Motor neuron (in vitro differentiated cells): Measurements from ENCODE around the gene SPIN4. TPM values are rescaled to one million over a fixed set of nuclear protein-coding genes. Genes with fewer than 3 reads are reported as not detected.
A peak's percentile ranks its signal among the peaks of the same experiment; 100 is the strongest.
"Not testable (repeated sequence)": the region's sequence is repeated elsewhere in the genome, so short reads cannot be mapped to it uniquely, and the experiment has no call there.

Source experiments
- ATAC-seq, 8 experiments: fragments of 200-7000 bp; cut with Tn5 transposase; replicated peaks in 6 of 8; 2 replicates each; pipeline ENCODE4 v1.8.0; 2021; ENCODE audit warnings: mild to moderate bottlenecking in 8 of 8, moderate library complexity in 8 of 8
- H3K27ac ChIP-seq, 2 donors: fragments of 250-450 bp; sonication (Bioruptor Pico); 2 replicates each; pipeline ENCODE4 v1.9.0; 2021; ENCODE audit warnings: antibody characterized with exemption in 2 of 2, mild to moderate bottlenecking in 2 of 2, moderate library complexity in 1 of 2
- H3K4me1 ChIP-seq, 2 donors: fragments of 250-450 bp; sonication (Bioruptor Pico); replicated peaks in 1 of 2; 2 replicates each; pipeline ENCODE4 v1.6.1; 2021; ENCODE audit warnings: antibody characterized with exemption in 2 of 2, mild to moderate bottlenecking in 2 of 2, moderate library complexity in 1 of 2
- H3K4me3 ChIP-seq, 5 donors: fragments of 250-450 bp; sonication (Bioruptor Pico); 2 replicates each; pipeline ENCODE4 v1.9.0; 2021; ENCODE audit warnings: antibody characterized with exemption in 5 of 5, mild to moderate bottlenecking in 5 of 5, moderate library complexity in 4 of 5
- WGBS, 10 experiments: fragments of 450-650 bp; shearing (Covaris generic); methylation state at CpG; one replicate each; pipeline ENCODE4 v1.0.0; 2022; 5-methylcytosine and 5-hydroxymethylcytosine counted together
- in situ Hi-C, 9 experiments: fragments of 400-800 bp; cut with MboI; loops; one replicate each; pipeline ENCODE4 v1.15.0; 2021; ENCODE audit warnings: low sequenced_read_pairs in 9 of 9, low pct_unique_long_range_greater_than_20kb in 2 of 9; ENCODE audit not compliant: unreplicated experiment in 9 of 9
- total RNA-seq, 8 experiments: library from RNA; unstranded; fragments of 300-600 nt; gene quantifications; 2 replicates each; pipeline versions ENCODE4 v1.2.3 to v1.2.4, GENCODE V29; 2022

Gene SPIN4
- 10 to 100 TPM in 2 of 8 experiments, 1 to 10 TPM in 6; 5.1 to 13.2 (median 7.3) TPM for total RNA-seq

GRCh38 chrX:63350941-63351616 lies at the start of gene SPIN4:
Gene SPIN4 (minus strand): TSS chrX:63351332. CDS start chrX:63350819, 513 bp downstream.
- Histone ChIP-seq H3K4me3 (peak within 1 kb of the TSS; percentile 47 to 93 (median 62)), H3K4me1 (no peaks in the 10 kb centered on the region), H3K27ac (peak within 1 kb of the TSS; percentile 78 to 80)
- in situ Hi-C loops = no loop called here
- WGBS, 10 experiments = 0 to 7% (median 0%) methylated on average over 1 to 3 of the region's 58 CpGs; no CpG with 5 or more reads in 7 of the 10 experiments
- ATAC-seq = peak; percentile 92 to 98 (median 97)

- Histone ChIP-seq H3K4me3 (no peak overlapping the region), H3K27ac (no peak overlapping the region), H3K4me1 (no peaks in the 10 kb centered on the region)
- no peak for ATAC-seq
- in situ Hi-C loops = no loop called here
Observed at GRCh38 chrX:63400340-63400739, 49.2 kb upstream of the SPIN4 start.

GRCh38 chrX:63394872-63395271 lies 43.7 kb upstream of the SPIN4 start:
- ATAC-seq = no peak

GRCh38 chrX:63393094-63393493 lies 42.0 kb upstream of the SPIN4 start:
- in situ Hi-C loops, H3K4me3 ChIP-seq, H3K4me1 ChIP-seq, H3K27ac ChIP-seq, ATAC-seq: not testable (repeated sequence)
- WGBS, 10 experiments = no CpG with 5 or more reads among the region's 24 CpGs

More at GRCh38 chrX:63394872-63395271, 43.7 kb upstream of the SPIN4 start:
- no peak overlapping the region for H3K4me3 ChIP-seq
- H3K4me1 ChIP-seq = no peaks in the 10 kb centered on the region
- H3K27ac ChIP-seq = no peak overlapping the region
- WGBS, 10 experiments = 21 to 60% (median 50%) methylated on average over 1 to 2 of the region's 2 CpGs; no CpG with 5 or more reads in 7 of the 10 experiments
- in situ Hi-C loops = no loop called here

GRCh38 chrX:63387411-63387810 lies 36.3 kb upstream of the SPIN4 start:
- Histone ChIP-seq H3K27ac (no peak overlapping the region), H3K4me1 (no peaks in the 10 kb centered on the region), H3K4me3 (no peak overlapping the region)
- in situ Hi-C loops = no loop called here
- no peak for ATAC-seq
- 53% methylated on average over 3 of the region's 3 CpGs; no CpG with 5 or more reads in 9 of the 10 experiments for WGBS, 10 experiments

GRCh38 chrX:63384263-63384662 lies 33.1 kb upstream of the SPIN4 start:
- H3K4me1 ChIP-seq, H3K4me3 ChIP-seq, in situ Hi-C loops, H3K27ac ChIP-seq: not testable (repeated sequence)
- peak in 2 of 8 experiments; percentile 50 to 53 for ATAC-seq

GRCh38 chrX:63373012-63373411 lies 21.9 kb upstream of the SPIN4 start:
- H3K4me3 ChIP-seq, ATAC-seq, H3K27ac ChIP-seq, in situ Hi-C loops, H3K4me1 ChIP-seq: not testable (repeated sequence)
- WGBS, 10 experiments = 67 to 93% (median 80%) methylated on average over 1 to 2 of the region's 3 CpGs; no CpG with 5 or more reads in 7 of the 10 experiments

GRCh38 chrX:63367699-63368098 lies 16.6 kb upstream of the SPIN4 start:
- H3K4me3 ChIP-seq, ATAC-seq, in situ Hi-C loops, H3K27ac ChIP-seq, H3K4me1 ChIP-seq: not testable (repeated sequence)
- WGBS, 10 experiments = 20% methylated on average over 1 of the region's 5 CpGs; no CpG with 5 or more reads in 9 of the 10 experiments

GRCh38 chrX:63363788-63364187 lies 12.7 kb upstream of the SPIN4 start:
- no peak for ATAC-seq
- 20 to 80% (median 60%) methylated on average over 1 to 4 of the region's 4 CpGs; no CpG with 5 or more reads in 5 of the 10 experiments for WGBS, 10 experiments
- in situ Hi-C loops = no loop called here
- Histone ChIP-seq H3K4me3 (no peak overlapping the region), H3K4me1 (no peaks in the 10 kb centered on the region), H3K27ac (no peak overlapping the region)

GRCh38 chrX:63361494-63361893 lies 10.4 kb upstream of the SPIN4 start:
- no peak overlapping the region for H3K4me3 ChIP-seq
- in situ Hi-C loops = no loop called here

GRCh38 chrX:63354484-63354883 lies 3.4 kb upstream of the SPIN4 start:
- Histone ChIP-seq H3K4me3 (no peak overlapping the region), H3K4me1 (no peaks in the 10 kb centered on the region), H3K27ac (no peak overlapping the region)
- no peak for ATAC-seq
- in situ Hi-C loops = no loop called here

More at GRCh38 chrX:63361494-63361893, 10.4 kb upstream of the SPIN4 start:
- Histone ChIP-seq H3K27ac (no peak overlapping the region), H3K4me1 (no peaks in the 10 kb centered on the region)
- WGBS, 10 experiments = 20 to 70% (median 35%) methylated on average over 1 to 2 of the region's 2 CpGs; no CpG with 5 or more reads in 6 of the 10 experiments
- ATAC-seq = no peak

GRCh38 chrX:63350465-63350877 lies 661 bp downstream of the SPIN4 start:
- peak; percentile 14 to 45 (median 28) for ATAC-seq
- 2 to 38% (median 15%) methylated on average over 2 to 19 of the region's 20 CpGs; no CpG with 5 or more reads in 6 of the 10 experiments for WGBS, 10 experiments
- in situ Hi-C loops = no loop called here
- H3K4me1 ChIP-seq = no peaks in the 10 kb centered on the region
- H3K4me3 ChIP-seq = peak overlapping the region; percentile 47 to 93 (median 62)
- H3K27ac ChIP-seq = peak overlapping the region; percentile 78 to 80

- WGBS, 10 experiments = 0 to 88% (median 15%) methylated on average over 1 to 3 of the region's 3 CpGs; no CpG with 5 or more reads in 3 of the 10 experiments
- in situ Hi-C loops = no loop called here
- no peak for ATAC-seq
- peak overlapping the region; percentile 47 to 93 (median 62) for H3K4me3 ChIP-seq
- H3K27ac ChIP-seq = no peak overlapping the region
- H3K4me1 ChIP-seq = no peaks in the 10 kb centered on the region
Observed at GRCh38 chrX:63349307-63349706, 1.8 kb downstream of the SPIN4 start.

- H3K27ac ChIP-seq = no peak overlapping the region
- ATAC-seq = peak in 2 of 8 experiments; percentile 14 to 61
- no peaks in the 10 kb centered on the region for H3K4me1 ChIP-seq
- in situ Hi-C loops = no loop called here
- no peak overlapping the region for H3K4me3 ChIP-seq
- WGBS, 10 experiments = 50% methylated on average over 7 of the region's 8 CpGs; no CpG with 5 or more reads in 9 of the 10 experiments
Observed at GRCh38 chrX:63330681-63331080, 20.5 kb downstream of the SPIN4 start.
